22Rv1 (cell line): ENCODE measurements around the gene SLC17A4.

ENCODE experiments used
- H3K27ac ChIP-seq: fragments of 450-650 bp; 2 replicates; pipeline ENCODE4 v1.5.1; 2017
- ZFX ChIP-seq: fragments of 450-650 bp; IDR thresholded peaks from 2 replicates; pipeline ENCODE4 v1.6.1; 2017; ENCODE audit warnings: antibody characterized with exemption, borderline replicate concordance
- TF ChIP-seq, protein P1 (sequence below): fragments of 450-650 bp; IDR thresholded peaks from 2 replicates; pipeline ENCODE4 v1.5.1; 2017; ENCODE audit warnings: mild to moderate bottlenecking

Gene SLC17A4

DNA sequence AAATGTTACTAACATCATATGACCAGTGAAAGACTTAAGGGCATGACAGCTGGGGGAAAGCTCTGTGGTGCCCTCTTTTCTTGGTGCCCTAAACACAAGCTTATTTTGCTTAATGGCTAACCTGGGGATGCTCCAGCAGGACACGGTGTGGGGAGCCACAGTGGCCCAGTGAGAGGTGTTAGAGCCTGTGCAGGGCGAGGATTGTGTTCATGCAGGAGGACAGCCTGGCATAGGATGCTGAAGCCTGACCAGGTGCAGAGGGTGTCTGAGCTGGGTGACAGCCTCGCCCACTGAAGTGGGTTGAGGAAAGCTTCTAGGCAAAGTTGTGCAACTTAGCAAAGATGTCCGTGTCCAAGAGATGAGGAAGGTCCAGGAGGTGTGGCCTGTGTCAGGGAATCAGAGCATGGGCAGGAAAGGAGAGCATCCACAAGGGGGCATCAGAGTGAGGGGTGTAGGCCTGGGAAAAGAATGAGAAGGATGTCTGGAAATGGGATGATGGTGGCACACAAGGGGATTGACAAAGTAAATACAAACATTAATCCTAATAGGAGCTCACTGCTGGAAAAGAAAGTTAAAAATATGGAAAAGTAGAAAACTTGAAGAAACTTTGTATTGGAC is 33.9 kb downstream of the SLC17A4 start:
- no peak for TF ChIP-seq ZFX
- TF ChIP-seq, protein P1, sequence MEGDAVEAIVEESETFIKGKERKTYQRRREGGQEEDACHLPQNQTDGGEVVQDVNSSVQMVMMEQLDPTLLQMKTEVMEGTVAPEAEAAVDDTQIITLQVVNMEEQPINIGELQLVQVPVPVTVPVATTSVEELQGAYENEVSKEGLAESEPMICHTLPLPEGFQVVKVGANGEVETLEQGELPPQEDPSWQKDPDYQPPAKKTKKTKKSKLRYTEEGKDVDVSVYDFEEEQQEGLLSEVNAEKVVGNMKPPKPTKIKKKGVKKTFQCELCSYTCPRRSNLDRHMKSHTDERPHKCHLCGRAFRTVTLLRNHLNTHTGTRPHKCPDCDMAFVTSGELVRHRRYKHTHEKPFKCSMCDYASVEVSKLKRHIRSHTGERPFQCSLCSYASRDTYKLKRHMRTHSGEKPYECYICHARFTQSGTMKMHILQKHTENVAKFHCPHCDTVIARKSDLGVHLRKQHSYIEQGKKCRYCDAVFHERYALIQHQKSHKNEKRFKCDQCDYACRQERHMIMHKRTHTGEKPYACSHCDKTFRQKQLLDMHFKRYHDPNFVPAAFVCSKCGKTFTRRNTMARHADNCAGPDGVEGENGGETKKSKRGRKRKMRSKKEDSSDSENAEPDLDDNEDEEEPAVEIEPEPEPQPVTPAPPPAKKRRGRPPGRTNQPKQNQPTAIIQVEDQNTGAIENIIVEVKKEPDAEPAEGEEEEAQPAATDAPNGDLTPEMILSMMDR = peak; percentile 71
- no peak overlapping the region; the same call in 1 of the 2 replicates for H3K27ac ChIP-seq

DNA sequence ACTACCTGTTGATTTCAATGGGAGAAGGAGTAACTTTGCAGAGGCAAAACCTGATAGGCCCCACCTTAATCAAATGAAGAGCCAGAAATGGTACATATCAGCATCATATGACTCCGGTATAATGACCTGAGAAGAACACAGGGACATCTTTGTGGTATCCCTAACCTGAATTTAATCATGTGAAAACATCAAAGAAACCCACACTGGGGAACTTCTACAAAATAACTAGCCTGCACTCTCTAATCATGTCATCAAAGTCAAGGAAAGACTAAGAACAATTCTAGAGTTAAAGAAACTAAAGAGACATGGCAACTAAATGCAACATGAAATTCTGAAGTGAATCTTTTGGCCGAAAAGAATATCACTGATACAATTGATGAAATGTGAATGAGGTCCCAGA is 34.9 kb downstream of the SLC17A4 start:
- no peak overlapping the region for H3K27ac ChIP-seq

DNA sequence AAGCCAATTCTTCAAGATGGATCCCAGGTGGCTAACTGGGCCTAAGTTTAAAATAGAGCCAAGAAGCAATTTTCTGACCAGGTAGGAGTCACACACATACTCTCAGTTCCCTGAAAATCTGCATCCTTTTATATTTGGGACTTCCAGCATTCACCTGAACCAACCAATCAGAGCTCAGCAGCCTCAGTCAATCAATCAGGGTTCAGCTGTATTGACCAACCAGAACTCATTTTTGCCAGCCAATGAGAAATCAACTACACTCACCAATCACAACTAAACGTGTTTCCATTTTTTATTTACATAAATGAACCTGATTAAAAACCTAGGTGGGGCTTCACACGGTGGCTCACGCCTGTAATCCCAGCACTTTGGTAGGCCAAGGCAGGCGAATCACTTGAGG is 37.5 kb downstream of the SLC17A4 start:
- TF ChIP-seq, protein P1 = no peak
- TF ChIP-seq ZFX = no peak
- H3K27ac ChIP-seq = no peak overlapping the region

More for the DNA sequence above, 34.9 kb downstream of the SLC17A4 start:
- TF ChIP-seq ZFX = no peak
- TF ChIP-seq, protein P1 = no peak

DNA sequence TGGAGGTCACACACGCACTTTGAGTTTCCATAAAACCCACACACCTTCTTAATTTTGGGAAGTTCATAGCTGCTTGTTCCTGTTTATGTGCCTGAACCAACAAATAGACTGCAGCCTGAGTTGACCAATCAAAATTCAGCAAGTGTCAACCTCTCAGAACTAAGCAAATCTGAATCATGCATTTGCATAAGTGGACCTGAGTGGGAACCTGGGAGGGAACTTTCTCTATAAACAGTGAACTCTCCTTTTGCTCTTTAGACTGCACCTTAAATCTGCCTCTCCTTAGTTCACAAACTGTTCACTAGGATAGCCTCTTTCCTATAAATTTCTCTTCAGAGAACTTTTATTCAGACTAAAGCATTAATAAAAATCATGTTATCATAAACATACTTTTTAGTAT is 39.4 kb downstream of the SLC17A4 start:
- TF ChIP-seq, protein P1 = no peak
- TF ChIP-seq ZFX = no peak
- no peak overlapping the region for H3K27ac ChIP-seq

DNA sequence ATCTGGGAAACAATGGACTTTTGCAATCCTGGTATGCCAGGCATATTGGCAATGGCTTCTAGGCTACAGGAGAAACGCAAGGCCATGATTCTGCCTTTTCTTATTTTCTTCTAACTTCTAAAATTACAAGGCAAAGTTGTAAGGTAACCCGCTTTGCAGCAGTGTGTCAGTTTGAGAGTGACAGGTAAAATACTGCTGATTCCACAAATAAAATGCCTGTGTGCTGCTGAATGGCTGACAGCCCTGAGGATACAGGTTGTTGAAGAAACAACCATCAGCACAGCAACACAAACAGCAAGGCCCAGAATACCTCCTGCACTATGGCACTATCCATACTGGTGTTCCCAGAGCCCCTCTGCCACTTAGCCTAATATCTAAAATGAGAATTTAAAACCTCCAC is 40.2 kb downstream of the SLC17A4 start:
- H3K27ac ChIP-seq = no peak overlapping the region
- TF ChIP-seq, protein P1 = no peak
- no peak for TF ChIP-seq ZFX

DNA sequence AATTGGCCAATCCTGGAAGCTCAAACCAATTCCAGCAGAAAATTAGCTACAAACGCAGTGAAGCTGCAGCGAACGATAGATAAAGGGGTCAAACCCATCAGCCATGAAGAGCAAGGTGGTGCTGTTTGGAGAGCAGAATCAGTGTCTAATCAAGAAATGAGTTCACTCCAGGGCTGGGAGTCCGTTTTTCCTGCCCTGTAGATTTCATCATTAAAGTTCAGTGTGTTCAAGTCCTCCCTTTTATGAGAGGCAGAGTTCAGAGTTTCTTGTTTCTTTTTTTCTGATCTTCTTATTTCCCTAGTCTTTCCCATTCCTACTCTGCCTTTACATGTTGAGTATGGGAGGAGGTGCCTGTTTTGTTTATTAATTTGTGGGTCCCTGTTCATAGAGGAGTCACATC is 46.9 kb downstream of the SLC17A4 start:
- TF ChIP-seq, protein P1 = no peak
- no peak for TF ChIP-seq ZFX
- H3K27ac ChIP-seq = no peak overlapping the region

DNA sequence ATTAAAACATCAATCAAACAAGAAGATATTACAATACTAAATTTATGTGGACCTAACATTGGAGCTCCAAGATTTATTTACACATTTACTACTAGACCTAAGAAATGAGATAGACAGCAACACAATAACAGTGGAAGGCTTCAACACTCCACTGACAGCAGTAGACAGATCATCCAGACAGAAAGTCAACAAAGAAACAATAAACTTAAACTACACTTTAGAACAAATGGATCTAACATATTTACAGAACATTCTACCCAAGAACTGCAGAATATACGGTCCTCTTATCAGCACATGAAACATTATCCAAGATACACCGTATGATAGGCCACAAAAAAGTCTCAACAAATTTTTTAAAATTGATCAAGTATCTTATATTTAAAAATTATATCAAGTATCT is 50.3 kb downstream of the SLC17A4 start:
- no peak for TF ChIP-seq ZFX
- TF ChIP-seq, protein P1 = no peak
- H3K27ac ChIP-seq = no peak overlapping the region
